PFSK-1 (cell line): ENCODE data around the gene WBP1L.

Source experiments
- POLR2AphosphoS5 ChIP-seq: IDR thresholded peaks from 2 replicates; pipeline ENCODE4 v1.6.1; 2012; ENCODE audit warnings: low read depth, mild to moderate bottlenecking, control low read depth, low read length, moderate library complexity
- SIN3A ChIP-seq: IDR thresholded peaks from 2 replicates; pipeline ENCODE4 v1.6.1; 2012; ENCODE audit warnings: mild to moderate bottlenecking, low read length, moderate library complexity, borderline replicate concordance; ENCODE audit not compliant: insufficient read depth
- TF ChIP-seq, protein P1 (sequence below), 2 experiments: IDR thresholded peaks; 2 replicates each; pipeline versions ENCODE4 v1.6.1 to v1.8.0; 2011 to 2012; ENCODE audit warnings: low read depth in 2 of 2, low read length in 2 of 2, control low read depth in 1 of 2, inconsistent platforms in 1 of 2, mild to moderate bottlenecking in 1 of 2, moderate library complexity in 1 of 2; ENCODE audit not compliant: insufficient read depth in 1 of 2

DNA sequence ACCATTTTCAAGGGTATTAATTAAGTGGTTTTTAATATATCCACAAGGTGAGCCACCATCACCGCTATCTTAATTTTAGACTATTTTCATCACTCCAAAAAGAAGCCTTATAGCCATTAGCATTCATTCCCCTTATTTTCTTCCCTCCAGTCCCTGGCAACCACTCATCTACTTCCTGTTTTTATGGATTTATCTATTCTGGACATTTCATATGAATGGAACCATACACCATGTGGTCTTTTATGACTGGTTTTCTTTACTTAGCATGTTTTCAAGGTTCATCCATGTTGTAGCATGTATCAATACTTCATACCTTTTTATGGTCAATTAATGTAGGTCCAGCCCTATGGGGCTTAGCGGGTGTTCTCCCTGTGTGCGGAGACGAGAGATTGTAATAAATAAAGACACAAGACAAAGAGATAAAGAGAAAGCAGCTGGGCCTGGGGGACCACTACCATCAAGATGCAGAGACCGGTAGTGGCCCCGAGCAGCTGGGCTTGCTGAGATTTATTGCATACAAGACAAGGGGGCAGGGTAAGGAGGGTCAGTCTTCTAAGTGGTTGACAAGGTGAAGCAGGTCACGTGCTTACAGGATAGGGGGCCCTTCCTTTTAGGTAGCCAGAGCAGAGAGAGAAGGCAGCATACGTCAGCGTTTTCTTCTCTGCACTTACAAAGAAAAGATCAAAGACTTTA, 14.6 kb downstream of the WBP1L start:
- TF ChIP-seq, protein P1, sequence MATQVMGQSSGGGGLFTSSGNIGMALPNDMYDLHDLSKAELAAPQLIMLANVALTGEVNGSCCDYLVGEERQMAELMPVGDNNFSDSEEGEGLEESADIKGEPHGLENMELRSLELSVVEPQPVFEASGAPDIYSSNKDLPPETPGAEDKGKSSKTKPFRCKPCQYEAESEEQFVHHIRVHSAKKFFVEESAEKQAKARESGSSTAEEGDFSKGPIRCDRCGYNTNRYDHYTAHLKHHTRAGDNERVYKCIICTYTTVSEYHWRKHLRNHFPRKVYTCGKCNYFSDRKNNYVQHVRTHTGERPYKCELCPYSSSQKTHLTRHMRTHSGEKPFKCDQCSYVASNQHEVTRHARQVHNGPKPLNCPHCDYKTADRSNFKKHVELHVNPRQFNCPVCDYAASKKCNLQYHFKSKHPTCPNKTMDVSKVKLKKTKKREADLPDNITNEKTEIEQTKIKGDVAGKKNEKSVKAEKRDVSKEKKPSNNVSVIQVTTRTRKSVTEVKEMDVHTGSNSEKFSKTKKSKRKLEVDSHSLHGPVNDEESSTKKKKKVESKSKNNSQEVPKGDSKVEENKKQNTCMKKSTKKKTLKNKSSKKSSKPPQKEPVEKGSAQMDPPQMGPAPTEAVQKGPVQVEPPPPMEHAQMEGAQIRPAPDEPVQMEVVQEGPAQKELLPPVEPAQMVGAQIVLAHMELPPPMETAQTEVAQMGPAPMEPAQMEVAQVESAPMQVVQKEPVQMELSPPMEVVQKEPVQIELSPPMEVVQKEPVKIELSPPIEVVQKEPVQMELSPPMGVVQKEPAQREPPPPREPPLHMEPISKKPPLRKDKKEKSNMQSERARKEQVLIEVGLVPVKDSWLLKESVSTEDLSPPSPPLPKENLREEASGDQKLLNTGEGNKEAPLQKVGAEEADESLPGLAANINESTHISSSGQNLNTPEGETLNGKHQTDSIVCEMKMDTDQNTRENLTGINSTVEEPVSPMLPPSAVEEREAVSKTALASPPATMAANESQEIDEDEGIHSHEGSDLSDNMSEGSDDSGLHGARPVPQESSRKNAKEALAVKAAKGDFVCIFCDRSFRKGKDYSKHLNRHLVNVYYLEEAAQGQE (IDR thresholded peaks at IDR 0.05; ENCODE audit: insufficient read depth in 1 of 2, low read depth in 2 of 2, low read length in 2 of 2): no peak
- TF ChIP-seq POLR2AphosphoS5 (no peak), SIN3A (no peak)
